Lower lobe of right lung (tissue), 2 donors: ENCODE results near the gene SLC25A18. TPM values are rescaled to one million over a fixed set of nuclear protein-coding genes. Genes with fewer than 3 reads are reported as not detected.
A peak's percentile ranks its signal among the peaks of the same experiment; 100 is the strongest.

Experiments
- ATAC-seq, 2 donors: fragments of 200-7000 bp; cut with Tn5 transposase; one replicate each; pipeline ENCODE4 v1.9.1; 2020 to 2022; ENCODE audit warnings: mild to moderate bottlenecking in 2 of 2, moderate library complexity in 2 of 2
- DNase-seq: peaks from one replicate; pipeline ENCODE4 v3.0.0-alpha.2; 2020
- H3K27ac ChIP-seq: fragments of 200-600 bp; one replicate; pipeline ENCODE4 v1.8.0; 2022
- H3K27me3 ChIP-seq: fragments of 200-600 bp; one replicate; pipeline ENCODE4 v1.8.0; 2022; ENCODE audit warnings: low read depth
- H3K36me3 ChIP-seq: fragments of 200-600 bp; one replicate; pipeline ENCODE4 v1.8.0; 2022; ENCODE audit warnings: mild to moderate bottlenecking
- H3K4me1 ChIP-seq: fragments of 200-600 bp; one replicate; pipeline ENCODE4 v1.8.0; 2022
- H3K4me3 ChIP-seq: fragments of 200-600 bp; one replicate; pipeline ENCODE4 v1.8.0; 2022; ENCODE audit warnings: mild to moderate bottlenecking
- H3K9me3 ChIP-seq: fragments of 200-600 bp; one replicate; pipeline ENCODE4 v1.8.0; 2022
- intact Hi-C: fragments of 100-400 bp; cut with DNase I; formaldehyde crosslinking; loops from one replicate; pipeline ENCODE4 v1.11.0; 2022
- total RNA-seq: library from RNA; stranded (reverse); fragmentation: NEBNext Ultra II Directional; extraction: Animal tissue kit (Norgen Biotek cat#: 25700); gene quantifications from one replicate; pipeline ENCODE4 v1.2.1, GENCODE V29; 2021
- TF ChIP-seq, protein P1 (sequence below): fragments of 200-600 bp; IDR thresholded peaks from one replicate; pipeline ENCODE4 v1.8.0; 2022; ENCODE audit warnings: antibody characterized with exemption, mild to moderate bottlenecking
- donor health status: DM: no; HTN: yes; CAD: no; lungs with severe emphysema.

The SLC25A18 gene
- total RNA-seq, 1 donor from 2014 or later: 0.50 TPM

DNA sequence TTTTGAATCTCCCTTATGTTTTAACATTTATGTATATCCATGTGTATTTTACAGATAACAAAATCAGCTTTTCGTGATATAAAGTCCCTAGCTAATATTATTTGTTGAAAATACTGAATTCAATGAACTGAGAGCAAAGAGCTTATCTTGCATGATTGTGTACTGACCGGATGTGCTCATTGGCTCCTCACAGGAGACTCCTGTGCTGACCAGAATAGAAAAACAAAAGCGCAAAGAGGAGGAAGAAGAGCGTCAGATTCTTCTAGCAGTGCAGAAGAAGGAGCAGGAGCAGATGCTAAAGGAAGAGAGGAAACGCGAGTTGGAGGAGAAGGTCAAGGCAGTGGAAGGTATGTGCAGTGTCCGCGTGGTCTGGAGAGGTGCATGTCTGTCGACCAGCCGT is 39.4 kb upstream of the SLC25A18 start:
- TF ChIP-seq, protein P1, sequence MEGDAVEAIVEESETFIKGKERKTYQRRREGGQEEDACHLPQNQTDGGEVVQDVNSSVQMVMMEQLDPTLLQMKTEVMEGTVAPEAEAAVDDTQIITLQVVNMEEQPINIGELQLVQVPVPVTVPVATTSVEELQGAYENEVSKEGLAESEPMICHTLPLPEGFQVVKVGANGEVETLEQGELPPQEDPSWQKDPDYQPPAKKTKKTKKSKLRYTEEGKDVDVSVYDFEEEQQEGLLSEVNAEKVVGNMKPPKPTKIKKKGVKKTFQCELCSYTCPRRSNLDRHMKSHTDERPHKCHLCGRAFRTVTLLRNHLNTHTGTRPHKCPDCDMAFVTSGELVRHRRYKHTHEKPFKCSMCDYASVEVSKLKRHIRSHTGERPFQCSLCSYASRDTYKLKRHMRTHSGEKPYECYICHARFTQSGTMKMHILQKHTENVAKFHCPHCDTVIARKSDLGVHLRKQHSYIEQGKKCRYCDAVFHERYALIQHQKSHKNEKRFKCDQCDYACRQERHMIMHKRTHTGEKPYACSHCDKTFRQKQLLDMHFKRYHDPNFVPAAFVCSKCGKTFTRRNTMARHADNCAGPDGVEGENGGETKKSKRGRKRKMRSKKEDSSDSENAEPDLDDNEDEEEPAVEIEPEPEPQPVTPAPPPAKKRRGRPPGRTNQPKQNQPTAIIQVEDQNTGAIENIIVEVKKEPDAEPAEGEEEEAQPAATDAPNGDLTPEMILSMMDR: no peak
- Histone ChIP-seq H3K27ac (no peak overlapping the region), H3K4me1 (no peaks in the 10 kb centered on the region), H3K9me3 (no peaks in the 10 kb centered on the region), H3K36me3 (no peaks in the 10 kb centered on the region), H3K27me3 (no peaks in the 10 kb centered on the region), H3K4me3 (no peak overlapping the region)
- ATAC-seq (no peak), DNase-seq (no peak)
- intact Hi-C loops: no loop called here

GRCh38 chr22:17536269-17536668 is 27.0 kb upstream of the SLC25A18 start:
- H3K27me3 ChIP-seq: no peaks in the 10 kb centered on the region
- DNase-seq: no peak
- H3K4me1 ChIP-seq: no peaks in the 10 kb centered on the region
- no peak overlapping the region for H3K4me3 ChIP-seq
- H3K27ac ChIP-seq: no peak overlapping the region
- TF ChIP-seq, protein P1: no peak
- peaks cover 14% of the 10 kb centered on the region for H3K36me3 ChIP-seq
- ATAC-seq: peak; percentile 61
- intact Hi-C loops: no loop called here
- H3K9me3 ChIP-seq: no peaks in the 10 kb centered on the region

DNA sequence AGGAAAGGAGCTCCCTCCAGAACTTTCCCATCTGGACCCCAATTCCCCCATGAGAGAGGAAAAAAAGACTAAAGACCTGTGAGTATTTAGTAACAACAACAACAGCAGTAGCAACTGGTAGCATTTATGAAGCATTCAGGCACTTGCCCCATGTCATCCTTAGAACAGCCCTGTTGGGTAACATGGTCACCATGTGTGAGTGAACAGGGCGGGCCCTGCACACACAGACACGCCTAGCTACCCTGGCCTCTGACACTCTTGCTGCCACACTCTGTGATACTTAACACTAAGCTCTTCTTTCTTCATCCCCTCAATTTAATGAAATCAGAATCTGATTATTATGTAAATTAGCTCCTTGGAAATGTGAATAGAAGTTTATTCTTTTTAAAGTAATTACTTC is 26.1 kb upstream of the SLC25A18 start:
- H3K27ac ChIP-seq: no peak overlapping the region

GRCh38 chr22:17540481-17540880 is 22.8 kb upstream of the SLC25A18 start:
- DNase-seq (no peak), ATAC-seq (no peak)
- intact Hi-C loops: no loop called here
- no peaks in the 10 kb centered on the region for H3K27me3 ChIP-seq
- H3K9me3 ChIP-seq: no peaks in the 10 kb centered on the region
- no peak overlapping the region for H3K4me3 ChIP-seq
- H3K27ac ChIP-seq: no peak overlapping the region
- H3K4me1 ChIP-seq: no peaks in the 10 kb centered on the region
- TF ChIP-seq, protein P1: no peak
- H3K36me3 ChIP-seq: peaks cover 40% of the 10 kb centered on the region

More for the DNA sequence above, 26.1 kb upstream of the SLC25A18 start:
- Histone ChIP-seq H3K27me3 (no peaks in the 10 kb centered on the region), H3K9me3 (no peaks in the 10 kb centered on the region), H3K4me1 (no peaks in the 10 kb centered on the region), H3K4me3 (no peak overlapping the region), H3K36me3 (peaks cover 23% of the 10 kb centered on the region)
- TF ChIP-seq, protein P1: no peak
- DNase-seq (no peak), ATAC-seq (peak in 1 of 2 donors; percentile 49)
- intact Hi-C loops: no loop called here

DNA sequence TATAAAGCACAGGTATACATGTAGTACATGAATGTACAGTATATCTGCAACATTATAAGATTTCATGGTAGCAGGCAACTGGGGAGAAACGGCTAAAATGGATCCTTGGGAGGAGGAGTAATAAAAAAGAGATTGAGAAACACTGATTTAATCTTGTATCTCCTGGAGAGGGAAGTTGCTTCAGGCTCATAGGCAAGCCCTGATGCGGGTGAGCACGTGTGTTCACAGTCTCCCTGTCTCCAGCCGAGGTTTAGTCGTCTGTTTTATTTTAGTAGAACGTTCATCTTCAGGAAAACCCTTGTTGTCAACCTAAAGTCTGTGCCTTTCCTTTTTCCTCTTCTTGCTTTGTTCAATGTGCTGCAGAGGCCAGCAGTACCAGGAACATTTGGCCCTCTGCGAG is 21.8 kb upstream of the SLC25A18 start:
- H3K27me3 ChIP-seq: no peaks in the 10 kb centered on the region
- no peaks in the 10 kb centered on the region for H3K4me1 ChIP-seq
- no peak overlapping the region for H3K4me3 ChIP-seq
- H3K9me3 ChIP-seq: no peaks in the 10 kb centered on the region
- TF ChIP-seq, protein P1: no peak
- H3K27ac ChIP-seq: no peak overlapping the region
- intact Hi-C loops: no loop called here
- no peak for DNase-seq
- H3K36me3 ChIP-seq: peaks cover 40% of the 10 kb centered on the region
- no peak for ATAC-seq

DNA sequence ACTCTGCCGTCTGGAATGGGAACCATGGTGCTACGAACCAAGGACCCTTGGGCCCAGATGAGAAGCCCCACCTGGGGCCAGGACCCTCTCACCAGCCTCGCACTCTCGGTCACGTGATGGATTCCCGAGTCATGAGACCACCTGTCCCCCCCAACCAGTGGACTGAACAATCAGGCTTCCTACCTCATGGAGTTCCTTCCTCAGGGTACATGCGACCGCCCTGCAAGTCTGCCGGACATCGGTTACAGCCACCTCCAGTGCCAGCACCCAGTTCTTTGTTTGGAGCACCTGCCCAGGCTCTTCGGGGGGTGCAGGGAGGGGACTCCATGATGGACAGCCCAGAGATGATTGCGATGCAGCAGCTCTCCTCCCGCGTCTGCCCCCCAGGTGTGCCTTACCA is 20.8 kb upstream of the SLC25A18 start:
- peaks cover 36% of the 10 kb centered on the region for H3K36me3 ChIP-seq
- ATAC-seq: no peak
- TF ChIP-seq, protein P1: no peak
- H3K27me3 ChIP-seq: no peaks in the 10 kb centered on the region
- DNase-seq: no peak
- intact Hi-C loops: no loop called here
- no peaks in the 10 kb centered on the region for H3K9me3 ChIP-seq
- no peak overlapping the region for H3K4me3 ChIP-seq
- no peaks in the 10 kb centered on the region for H3K4me1 ChIP-seq
- H3K27ac ChIP-seq: no peak overlapping the region
